Motor neuron (in vitro differentiated cells): ENCODE data around the gene NSMF. TPM values are rescaled to one million over a fixed set of nuclear protein-coding genes. Genes with fewer than 3 reads are reported as not detected.

Experiments used
- ATAC-seq, 8 experiments: fragments of 200-7000 bp; cut with Tn5 transposase; replicated peaks in 6 of 8; 2 replicates each; pipeline ENCODE4 v1.8.0; 2021; ENCODE audit warnings: mild to moderate bottlenecking in 8 of 8, moderate library complexity in 8 of 8
- H3K27ac ChIP-seq, 2 donors: fragments of 250-450 bp; sonication (Bioruptor Pico); 2 replicates each; pipeline ENCODE4 v1.9.0; 2021; ENCODE audit warnings: antibody characterized with exemption in 2 of 2, mild to moderate bottlenecking in 2 of 2, moderate library complexity in 1 of 2
- H3K4me1 ChIP-seq, 2 donors: fragments of 250-450 bp; sonication (Bioruptor Pico); replicated peaks in 1 of 2; 2 replicates each; pipeline ENCODE4 v1.6.1; 2021; ENCODE audit warnings: antibody characterized with exemption in 2 of 2, mild to moderate bottlenecking in 2 of 2, moderate library complexity in 1 of 2
- H3K4me3 ChIP-seq, 5 donors: fragments of 250-450 bp; sonication (Bioruptor Pico); 2 replicates each; pipeline ENCODE4 v1.9.0; 2021; ENCODE audit warnings: antibody characterized with exemption in 5 of 5, mild to moderate bottlenecking in 5 of 5, moderate library complexity in 4 of 5
- WGBS, 10 experiments: fragments of 450-650 bp; shearing (Covaris generic); methylation state at CpG; one replicate each; pipeline ENCODE4 v1.0.0; 2022; 5-methylcytosine and 5-hydroxymethylcytosine counted together
- in situ Hi-C, 9 experiments: fragments of 400-800 bp; cut with MboI; loops; one replicate each; pipeline ENCODE4 v1.15.0; 2021; ENCODE audit warnings: low sequenced_read_pairs in 9 of 9, low pct_unique_long_range_greater_than_20kb in 2 of 9; ENCODE audit not compliant: unreplicated experiment in 9 of 9
- total RNA-seq, 8 experiments: library from RNA; unstranded; fragments of 300-600 nt; gene quantifications; 2 replicates each; pipeline versions ENCODE4 v1.2.3 to v1.2.4, GENCODE V29; 2022

The NSMF gene
- total RNA-seq, 8 experiments from 2014 or later, result 18.0 to 116 (median 26.2) TPM

GRCh38 chr9:137438591-137439157 is 20.5 kb downstream of the NSMF start:
- ATAC-seq, result no peak
- H3K4me3 ChIP-seq, result no peak overlapping the region
- peaks cover 0 to 4% of the 10 kb centered on the region in 2 donors for H3K4me1 ChIP-seq
- in situ Hi-C loops, result loop anchor here in 1 of 9 experiments (25.0 kb wide), 1 partner anchor 151 kb away; the partner anchor contains the start of gene TOR4A
- WGBS, 10 experiments, result 20 to 80% methylated on average over 1 of the region's 22 CpGs; no CpG with 5 or more reads in 8 of the 10 experiments
- H3K27ac ChIP-seq, result no peak overlapping the region

GRCh38 chr9:137437691-137438590 is 21.2 kb downstream of the NSMF start:
- WGBS, 10 experiments, result 0 to 84% (median 75%) methylated on average over 1 to 6 of the region's 40 CpGs; no CpG with 5 or more reads in 6 of the 10 experiments
- Histone ChIP-seq H3K4me3 (no peak overlapping the region), H3K4me1 (peaks cover 0 to 4% of the 10 kb centered on the region in 2 donors), H3K27ac (no peak overlapping the region)
- in situ Hi-C loops, result loop anchor here in 1 of 9 experiments (25.0 kb wide), 1 partner anchor 151 kb away; the partner anchor contains the start of gene TOR4A
- no peak for ATAC-seq

- 57 to 64% (median 60%) methylated on average over 1 to 5 of the region's 24 CpGs; no CpG with 5 or more reads in 7 of the 10 experiments for WGBS, 10 experiments
- H3K27ac ChIP-seq, result no peak overlapping the region
- no peak for ATAC-seq
- peaks cover 0 to 4% of the 10 kb centered on the region in 2 donors for H3K4me1 ChIP-seq
- in situ Hi-C loops, result loop anchor here in 1 of 9 experiments (25.0 kb wide), 1 partner anchor 150 kb away; the partner anchor contains the start of gene TOR4A
- H3K4me3 ChIP-seq, result no peak overlapping the region
These were observed 22.2 kb downstream of the NSMF start for GRCh38 chr9:137436761-137437600.

DNA sequence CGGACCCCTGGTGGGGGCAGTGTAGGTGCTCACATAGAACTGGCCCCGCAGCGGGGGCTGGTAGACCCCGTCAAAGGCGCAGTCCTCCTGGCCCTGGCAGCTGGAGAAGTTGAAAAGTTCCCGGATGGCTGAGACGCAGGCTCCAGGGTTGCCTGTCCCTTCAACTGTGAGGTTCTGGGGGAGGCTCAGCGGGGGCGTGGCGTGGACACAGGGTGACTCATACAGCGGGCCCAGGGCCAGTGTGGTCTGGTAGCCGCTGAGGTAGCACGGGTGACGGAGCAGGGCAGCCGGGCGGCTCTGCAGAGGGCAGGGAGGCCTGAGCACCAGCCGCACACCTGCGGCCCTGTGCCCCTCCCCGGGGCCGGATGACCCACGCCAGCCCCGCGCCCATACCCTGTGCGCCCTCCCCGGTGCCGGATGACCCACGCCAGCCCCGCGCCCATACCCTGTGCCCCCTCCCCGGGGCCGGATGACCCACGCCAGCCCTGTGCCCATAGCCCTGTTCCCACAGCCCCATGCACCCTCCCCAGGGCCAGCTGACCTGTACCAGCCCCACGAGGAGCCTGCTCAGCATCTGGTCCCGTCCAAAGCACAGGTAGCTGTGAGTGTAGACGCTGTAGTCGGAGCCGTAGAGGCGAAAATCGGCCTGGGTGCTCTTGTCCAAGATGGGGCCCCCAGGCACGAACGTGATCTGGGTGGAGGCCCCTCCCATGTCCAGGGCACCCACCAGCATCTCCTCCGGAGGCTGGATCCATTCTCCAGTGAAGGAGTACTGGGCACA is 23.0 kb downstream of the NSMF start:
- Histone ChIP-seq H3K4me3 (no peak overlapping the region), H3K4me1 (no peaks in the 10 kb centered on the region), H3K27ac (no peak overlapping the region)
- in situ Hi-C loops, result loop anchor here in 1 of 9 experiments (25.0 kb wide), 1 partner anchor 149 kb away; the partner anchor contains the start of gene TOR4A
- peak; percentile 61 to 97 (median 72) for ATAC-seq
- whole genome bisulfite sequencing, 10 experiments, result 65 to 100% methylated on average over 1 to 4 of the region's 42 CpGs; no CpG with 5 or more reads in 8 of the 10 experiments

DNA sequence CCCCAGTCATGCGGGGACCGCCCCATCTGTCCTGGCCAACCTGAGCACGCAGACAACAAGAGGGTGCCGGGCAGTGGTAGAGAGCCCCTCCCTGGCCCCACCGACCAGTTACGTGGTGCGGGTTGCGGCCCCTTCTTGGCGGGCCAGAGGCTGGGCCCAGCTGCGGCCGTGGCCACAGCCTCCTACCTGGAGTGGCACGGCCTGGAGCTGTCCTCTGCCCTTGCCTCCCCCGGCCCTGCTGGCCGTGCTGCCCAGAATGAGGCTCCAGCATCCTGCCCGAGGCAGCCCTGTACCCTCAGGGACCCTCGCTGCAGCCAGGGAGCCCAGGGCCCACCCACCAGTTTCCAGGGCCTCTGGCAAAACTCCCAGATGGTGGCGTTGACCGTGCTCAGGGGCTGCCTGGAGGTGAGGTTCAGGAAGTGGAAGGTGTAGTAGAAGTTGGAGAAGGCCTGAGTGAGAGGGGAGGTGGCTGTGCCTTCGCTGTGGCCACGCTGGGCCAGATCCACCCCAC is 23.7 kb downstream of the NSMF start:
- 80% methylated on average over 2 to 3 of the region's 20 CpGs; no CpG with 5 or more reads in 8 of the 10 experiments for WGBS, 10 experiments
- in situ Hi-C loops, result loop anchor here in 1 of 9 experiments (25.0 kb wide), 1 partner anchor 148 kb away; the partner anchor contains the start of gene TOR4A
- Histone ChIP-seq H3K4me3 (no peak overlapping the region), H3K4me1 (no peaks in the 10 kb centered on the region), H3K27ac (no peak overlapping the region)
- no peak for ATAC-seq

DNA sequence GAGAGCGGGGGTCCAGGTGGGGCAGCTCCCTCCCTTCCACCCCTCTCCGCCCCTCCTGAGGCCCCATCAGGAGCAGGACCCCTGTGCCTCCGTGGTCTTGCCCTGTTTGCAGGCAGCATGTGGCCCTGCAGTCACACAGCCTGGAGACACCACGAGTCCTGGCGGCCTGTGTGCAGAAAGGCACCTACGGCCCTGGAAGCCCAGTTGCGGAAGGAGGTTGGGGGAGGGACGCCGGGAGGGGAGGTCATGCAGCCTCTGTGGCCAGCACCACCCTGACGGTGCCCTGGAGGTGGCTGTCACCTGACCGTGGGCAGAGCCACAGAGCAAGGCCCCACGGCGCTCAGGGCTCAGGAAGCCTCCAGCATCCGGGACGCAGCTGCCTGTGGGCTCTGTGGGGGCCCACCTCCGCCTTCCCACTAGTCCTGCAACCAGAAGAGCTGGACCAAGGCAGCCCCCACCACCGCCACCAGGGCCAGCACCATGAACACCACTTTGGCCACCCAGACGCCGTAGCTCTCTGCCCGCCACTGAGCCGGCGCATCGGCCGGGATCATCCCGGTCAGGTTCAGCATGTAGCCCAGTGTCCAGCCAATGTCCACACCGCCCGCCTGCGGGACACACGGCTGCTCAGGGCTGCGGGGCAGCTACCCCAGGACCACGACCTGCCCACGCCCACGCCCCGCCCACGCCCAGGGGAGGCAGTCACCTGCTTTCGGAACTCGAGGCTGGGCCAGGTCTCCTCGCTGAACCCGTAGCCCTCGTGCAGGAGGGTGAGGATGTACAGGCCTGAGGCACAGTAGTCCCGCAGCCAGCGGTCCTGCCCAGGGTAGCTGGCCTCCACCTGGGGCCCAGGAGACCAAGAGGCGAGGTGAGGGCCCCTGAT is 24.4 kb downstream of the NSMF start:
- in situ Hi-C loops, result loop anchor here in 1 of 9 experiments (25.0 kb wide), 1 partner anchor 147 kb away; the partner anchor contains the start of gene TOR4A
- Histone ChIP-seq H3K4me1 (no peaks in the 10 kb centered on the region), H3K27ac (no peak overlapping the region), H3K4me3 (no peak overlapping the region)
- peak in 1 of 8 experiments; percentile 2 for ATAC-seq
- WGBS, 10 experiments, result 60 to 75% (median 67%) methylated on average over 1 to 3 of the region's 43 CpGs; no CpG with 5 or more reads in 7 of the 10 experiments

DNA sequence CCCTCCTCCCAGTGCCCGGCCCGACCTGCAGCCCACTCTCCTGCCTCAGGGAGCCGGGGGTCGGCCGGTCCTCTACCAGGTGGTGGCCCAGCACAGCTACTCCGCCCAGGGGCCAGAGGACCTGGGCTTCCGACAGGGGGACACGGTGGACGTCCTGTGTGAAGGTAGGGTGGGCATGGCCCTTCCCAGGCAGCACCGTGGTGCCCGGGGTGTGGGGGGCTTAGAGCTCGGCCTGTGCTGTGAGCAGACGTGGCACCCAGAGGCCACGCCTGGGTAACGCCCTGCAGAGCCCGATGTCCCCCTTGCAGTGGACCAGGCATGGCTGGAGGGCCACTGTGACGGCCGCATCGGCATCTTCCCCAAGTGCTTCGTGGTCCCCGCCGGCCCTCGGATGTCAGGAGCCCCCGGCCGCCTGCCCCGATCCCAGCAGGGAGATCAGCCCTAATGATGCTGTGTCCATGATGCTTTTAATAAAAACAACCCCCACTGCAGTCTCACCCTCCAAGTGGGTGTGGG is 25.2 kb downstream of the NSMF start:
- no CpG with 5 or more reads among the region's 26 CpGs for WGBS, 10 experiments
- in situ Hi-C loops, result loop anchor here in 1 of 9 experiments (25.0 kb wide), 1 partner anchor 147 kb away; the partner anchor contains the start of gene TOR4A
- Histone ChIP-seq H3K4me1 (no peaks in the 10 kb centered on the region), H3K4me3 (no peak overlapping the region), H3K27ac (no peak overlapping the region)
- ATAC-seq, result no peak

GRCh38 chr9:137433349-137433915 is 25.7 kb downstream of the NSMF start:
- H3K27ac ChIP-seq, result no peak overlapping the region
- 60% methylated on average over 3 of the region's 19 CpGs; no CpG with 5 or more reads in 9 of the 10 experiments for WGBS, 10 experiments
- no peaks in the 10 kb centered on the region for H3K4me1 ChIP-seq
- in situ Hi-C loops, result loop anchor here in 1 of 9 experiments (25.0 kb wide), 1 partner anchor 146 kb away; the partner anchor contains the start of gene TOR4A
- ATAC-seq, result no peak
- no peak overlapping the region for H3K4me3 ChIP-seq

DNA sequence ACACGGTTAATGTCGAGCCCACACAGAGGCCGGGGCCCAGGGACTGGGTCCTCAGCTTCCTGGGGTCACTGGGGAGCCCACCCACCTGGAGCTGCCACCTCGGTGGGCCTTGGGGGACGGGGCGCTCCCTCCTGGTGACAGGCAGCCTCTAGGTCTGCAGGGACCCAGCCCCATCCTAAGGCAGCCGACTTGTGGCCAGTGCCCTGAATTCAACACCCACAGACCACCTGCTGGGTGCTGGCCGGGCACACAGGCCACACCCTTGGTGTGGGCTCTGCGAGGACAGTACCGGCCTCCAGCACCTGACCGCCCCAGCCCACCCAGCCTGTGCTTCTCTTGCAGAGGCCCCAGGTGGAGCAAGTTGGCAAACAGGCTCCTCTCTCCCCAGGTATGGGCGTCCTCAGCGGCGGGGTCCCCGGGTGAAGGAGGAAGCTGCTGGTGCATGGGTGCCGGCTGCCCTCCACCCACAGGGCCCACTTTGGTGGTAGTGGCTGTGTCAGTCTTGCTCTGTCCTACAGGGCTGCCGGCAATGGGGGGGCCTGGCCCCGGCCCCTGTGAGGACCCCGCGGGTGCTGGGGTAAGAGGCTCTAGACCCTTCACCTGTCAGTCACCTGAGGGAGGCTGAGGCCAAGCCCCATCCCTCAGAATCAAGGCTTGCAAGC is 26.3 kb downstream of the NSMF start:
- Histone ChIP-seq H3K27ac (no peak overlapping the region), H3K4me3 (no peak overlapping the region), H3K4me1 (no peaks in the 10 kb centered on the region)
- ATAC-seq, result no peak
- in situ Hi-C loops, result loop anchor here in 1 of 9 experiments (25.0 kb wide), 1 partner anchor 146 kb away; the partner anchor contains the start of gene TOR4A
- 47 to 100% (median 80%) methylated on average over 1 to 3 of the region's 20 CpGs; no CpG with 5 or more reads in 5 of the 10 experiments for WGBS, 10 experiments

GRCh38 chr9:137431416-137431931 is 27.7 kb downstream of the NSMF start:
- no peaks in the 10 kb centered on the region for H3K4me1 ChIP-seq
- no peak for ATAC-seq
- no peak overlapping the region for H3K4me3 ChIP-seq
- in situ Hi-C loops, result loop anchor here in 1 of 9 experiments (25.0 kb wide), 1 partner anchor 144 kb away; the partner anchor contains the start of gene TOR4A
- no peak overlapping the region for H3K27ac ChIP-seq
- WGBS, 10 experiments, result 60% methylated on average over 3 of the region's 21 CpGs; no CpG with 5 or more reads in 9 of the 10 experiments
